Measurements from ENCODE around the gene CPT2. TPM values are rescaled to one million over a fixed set of nuclear protein-coding genes. Genes with fewer than 3 reads are reported as not detected.
A peak's percentile ranks its signal among the peaks of the same experiment; 100 is the strongest.

CPT2 gene
- total and polyA plus RNA-seq, 9 of the 15 experiments (the other 6 are each of a cell fraction or from before 2014, with no cell fraction given) = 7.6 to 25.1 (median 16.8) TPM

GRCh38 chr1:53220171-53220961, 23.7 kb downstream of the CPT2 start, which contains the start of gene CZIB (continued):
- TF ChIP-seq MGA (IDR thresholded peaks at IDR 0.05) = no peak; the same call in 1 of the 2 replicates
- no peak for TF ChIP-seq ZNF764 (CRISPR knock-in tag; IDR thresholded peaks at IDR 0.05; ENCODE audit: low read depth)
- TF ChIP-seq FOXJ2 (tag; IDR thresholded peaks at IDR 0.05) = no peak
- TF ChIP-seq MCM7 (IDR thresholded peaks at IDR 0.05) = no peak
- peak; percentile 17; the same call in 1 of the 2 replicates for TF ChIP-seq ZFP91 (CRISPR knock-in tag; IDR thresholded peaks at IDR 0.05)
- TF ChIP-seq ETS1 (conservative IDR thresholded peaks at IDR 0.05; ENCODE audit: control insufficient read depth, low read depth, low read length) = peak; percentile 70
- TF ChIP-seq ZNF512 (tag; IDR thresholded peaks at IDR 0.05) = no peak
- no peak for TF ChIP-seq NFRKB (IDR thresholded peaks at IDR 0.05; ENCODE audit: low read depth)
- TF ChIP-seq BCOR (IDR thresholded peaks at IDR 0.05) = peak; percentile 75
- TF ChIP-seq HNRNPH1 (optimal IDR thresholded peaks at IDR 0.05; ENCODE audit: low read depth, low read length) = no peak
